Islet of Langerhans (tissue), 1 donor: ENCODE results near the gene IPPK.
"Not testable (repeated sequence)": the region's sequence is repeated elsewhere in the genome, so short reads cannot be mapped to it uniquely, and the experiment has no call there.

Experiments used
- FAIRE-seq: peaks from one replicate; lab custom pipeline; 2011; peaks lifted over from hg19 to GRCh38; lab: Jason Lieb, UNC

IPPK gene

DNA sequence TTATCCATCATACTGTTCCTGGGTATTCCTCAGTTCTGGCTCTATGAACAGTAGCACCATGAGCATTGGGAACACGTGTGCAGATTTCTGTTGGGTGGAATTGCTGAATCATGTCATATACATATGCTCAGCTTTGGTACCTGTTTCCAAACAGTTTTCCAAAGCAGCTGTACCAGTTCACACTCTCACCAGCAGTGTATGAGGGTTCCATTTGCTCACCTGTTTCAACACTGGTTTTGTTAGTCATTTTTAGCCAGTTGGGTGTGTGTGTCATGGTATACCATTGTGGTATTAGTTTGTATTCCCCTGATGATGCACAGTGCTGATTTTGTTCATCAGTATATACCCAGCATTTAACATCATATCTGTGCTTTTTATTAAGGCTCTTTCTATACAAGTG, 77.4 kb downstream of the IPPK start:
- no peak for FAIRE-seq

DNA sequence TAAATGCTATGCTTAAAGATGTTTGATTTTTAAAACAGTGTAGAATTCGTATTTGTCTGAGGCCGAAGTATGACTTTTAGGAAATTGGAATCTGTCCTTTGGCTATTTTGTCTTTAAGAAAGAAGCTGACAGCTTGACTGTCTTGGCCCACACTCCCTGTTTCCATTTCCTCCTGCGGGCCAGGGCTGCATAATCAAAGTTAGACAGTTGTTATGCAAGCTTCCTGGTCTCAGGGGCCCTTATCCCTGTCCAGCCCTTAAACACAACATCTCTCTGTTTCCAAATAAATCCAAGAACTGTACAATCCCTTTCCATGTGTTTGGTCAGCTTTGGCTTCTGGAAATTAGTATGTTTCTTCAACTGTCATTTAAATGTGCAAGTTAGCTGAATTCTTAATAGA, 79.6 kb downstream of the IPPK start:
- FAIRE-seq: no peak

DNA sequence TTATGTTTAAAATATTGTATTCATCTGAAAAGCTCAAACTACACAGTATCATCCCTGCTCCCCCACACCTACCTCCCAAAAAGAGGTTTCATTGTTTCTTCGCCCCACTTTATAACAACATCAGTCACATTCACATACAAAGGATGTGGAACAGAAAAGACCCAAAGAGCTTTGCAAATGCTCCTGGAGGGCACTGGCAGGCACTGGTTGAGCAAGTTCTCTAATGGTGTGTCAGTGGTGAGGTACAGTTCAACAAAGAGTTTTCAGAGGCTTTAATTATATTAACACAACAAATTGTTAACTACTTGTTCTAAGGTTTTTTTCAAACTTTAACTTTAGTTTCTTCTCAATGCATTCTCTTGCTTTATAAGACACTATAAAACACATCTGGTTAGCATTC, 80.0 kb downstream of the IPPK start:
- FAIRE-seq: no peak

DNA sequence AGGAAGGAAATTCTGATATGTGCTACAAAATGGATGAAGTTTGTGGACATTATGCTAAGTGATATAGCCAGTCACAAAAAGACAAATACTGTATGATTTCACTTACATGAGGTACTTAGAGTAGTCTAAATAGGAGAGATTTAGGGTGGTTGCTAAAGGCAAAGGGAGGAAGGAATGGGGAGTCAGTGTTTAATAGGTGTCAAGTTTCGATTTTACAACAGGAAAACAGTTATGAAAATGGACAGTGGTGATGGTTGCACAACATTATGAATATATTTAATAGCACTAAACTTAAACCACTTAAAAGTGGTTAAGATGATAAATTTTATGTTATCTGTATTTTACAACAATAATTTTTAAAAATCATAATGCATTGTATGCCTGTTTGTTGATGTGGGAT, 93.8 kb downstream of the IPPK start:
- no peak for FAIRE-seq

DNA sequence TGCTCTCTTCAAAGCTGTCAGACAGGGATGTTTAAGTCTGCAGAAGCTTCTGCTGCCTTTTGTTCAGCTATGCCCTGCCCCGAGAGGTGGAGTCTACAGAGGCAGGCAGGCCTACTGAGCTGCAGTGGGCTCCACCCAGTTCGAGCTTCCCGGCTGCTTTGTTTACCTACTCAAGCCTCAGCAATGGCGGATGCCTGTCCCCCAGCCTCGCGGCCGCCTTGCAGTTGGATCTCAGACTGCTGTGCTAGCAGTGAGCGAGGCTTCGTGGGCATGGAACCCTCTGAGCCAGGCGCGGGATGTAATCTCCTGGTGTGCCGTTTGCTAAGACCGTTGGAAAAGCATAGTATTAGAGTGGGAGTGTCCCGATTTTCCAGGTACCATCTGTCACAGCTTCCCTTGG, 96.3 kb downstream of the IPPK start:
- not testable (repeated sequence) for FAIRE-seq

DNA sequence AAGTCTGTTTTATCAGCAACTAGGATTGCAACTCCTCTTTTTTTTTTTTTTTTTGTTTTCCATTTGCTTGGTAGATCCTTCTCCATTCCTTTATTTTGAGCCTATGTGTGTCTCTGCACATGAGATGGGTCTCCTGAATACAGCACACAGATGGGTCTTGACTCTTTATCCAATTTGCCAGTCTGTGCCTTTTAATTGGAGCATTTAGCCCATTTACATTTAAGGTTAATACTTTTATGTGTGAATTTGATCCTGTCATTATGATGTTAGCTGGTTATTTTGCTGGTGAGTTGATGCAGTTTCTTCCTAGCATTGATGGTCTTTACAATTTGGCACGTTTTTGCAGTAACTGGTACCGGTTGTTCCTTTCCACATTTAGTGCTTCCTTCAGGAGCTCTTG, 98.1 kb downstream of the IPPK start:
- FAIRE-seq: not testable (repeated sequence)

DNA sequence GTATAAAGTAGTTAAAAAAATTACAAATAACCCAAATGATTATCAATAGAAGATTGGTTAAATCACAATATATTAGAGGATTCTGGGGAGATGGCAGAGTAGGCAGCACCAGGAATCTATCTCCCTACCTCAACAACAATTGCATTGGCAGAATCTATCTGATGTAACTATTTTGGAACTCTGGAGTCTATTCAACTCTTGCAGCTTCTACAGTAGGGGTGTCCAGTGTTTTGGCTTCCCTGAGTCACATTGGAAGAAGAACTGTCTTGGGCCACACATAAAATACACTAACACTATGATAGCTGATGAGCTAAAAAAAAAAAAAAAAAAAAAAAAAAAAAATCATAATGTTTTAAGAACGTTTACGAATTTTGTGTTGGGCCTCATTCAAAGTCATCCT, 104.9 kb downstream of the IPPK start:
- no peak for FAIRE-seq

DNA sequence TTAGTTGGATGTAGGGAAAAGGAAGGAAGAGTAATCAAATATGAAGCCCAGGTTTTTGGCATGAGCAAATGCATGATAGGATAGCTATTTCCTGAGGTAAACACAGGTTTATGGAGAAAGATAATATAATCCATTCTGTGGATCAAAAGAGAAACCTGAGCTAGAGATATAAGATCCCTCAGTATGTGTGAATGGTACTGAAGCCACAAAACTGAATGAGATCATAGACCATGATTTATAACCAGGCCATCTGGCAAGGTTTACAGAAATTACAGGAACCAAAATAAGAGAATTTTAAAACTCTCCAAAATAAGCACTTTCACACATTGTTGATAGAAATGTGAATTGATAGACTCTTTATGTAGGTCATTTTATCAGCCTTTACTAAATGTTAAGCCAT, 105.4 kb downstream of the IPPK start:
- FAIRE-seq: no peak
